ENCODE measurements around the gene NF1.
"Not testable (repeated sequence)": the region's sequence is repeated elsewhere in the genome, so short reads cannot be mapped to it uniquely, and the experiment has no call there.

Gene NF1

DNA sequence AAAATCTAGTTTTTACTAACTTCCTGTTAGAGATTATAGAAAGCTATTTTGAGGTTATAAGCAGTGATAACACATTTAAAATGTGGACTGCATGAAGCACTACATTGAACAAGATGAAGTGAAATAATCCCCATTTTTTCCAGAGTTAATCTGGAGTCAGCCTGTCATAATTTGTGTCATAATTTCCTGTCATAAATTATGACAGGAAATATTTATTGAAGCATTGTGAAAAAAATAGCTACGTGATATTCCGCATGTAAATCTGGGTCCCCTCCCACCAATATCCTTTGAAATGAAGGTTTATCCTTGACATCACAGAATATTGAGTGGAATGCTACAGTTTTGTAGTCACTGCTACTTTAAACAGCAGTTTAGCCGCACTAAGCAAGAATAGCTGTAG lies 162.2 kb downstream of the NF1 start:
- FAIRE-seq, result no peak

DNA sequence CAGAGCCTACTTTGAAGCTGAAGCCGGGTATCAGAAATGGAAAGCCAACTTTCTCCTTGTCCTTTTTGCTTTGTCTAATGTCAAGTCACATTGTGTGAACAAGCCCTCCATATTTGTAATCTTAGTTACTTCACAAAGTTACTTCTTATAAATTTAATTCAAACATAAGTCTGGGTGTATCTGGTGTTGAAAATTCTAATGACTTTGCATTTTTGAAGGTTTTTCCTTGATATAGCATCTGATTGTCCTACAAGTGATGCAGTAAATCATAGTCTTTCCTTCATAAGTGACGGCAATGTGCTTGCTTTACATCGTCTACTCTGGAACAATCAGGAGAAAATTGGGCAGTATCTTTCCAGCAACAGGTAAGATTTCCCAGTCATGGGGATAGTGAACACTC lies 165.4 kb downstream of the NF1 start:
- FAIRE-seq, result no peak

DNA sequence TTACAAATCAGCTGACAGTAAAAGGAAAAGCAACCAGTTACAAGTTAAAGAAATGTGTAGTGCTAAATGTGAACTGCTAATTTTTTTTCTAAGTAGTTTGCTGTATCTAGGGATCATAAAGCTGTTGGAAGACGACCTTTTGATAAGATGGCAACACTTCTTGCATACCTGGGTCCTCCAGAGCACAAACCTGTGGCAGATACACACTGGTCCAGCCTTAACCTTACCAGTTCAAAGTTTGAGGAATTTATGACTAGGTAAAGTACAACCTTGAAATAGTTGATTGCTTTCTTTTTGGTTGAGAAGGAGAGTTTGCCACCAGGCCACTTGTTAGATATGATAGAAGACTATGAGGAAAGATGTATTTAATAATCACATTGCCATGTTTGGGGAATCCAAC lies 166.8 kb downstream of the NF1 start:
- FAIRE-seq, result no peak

DNA sequence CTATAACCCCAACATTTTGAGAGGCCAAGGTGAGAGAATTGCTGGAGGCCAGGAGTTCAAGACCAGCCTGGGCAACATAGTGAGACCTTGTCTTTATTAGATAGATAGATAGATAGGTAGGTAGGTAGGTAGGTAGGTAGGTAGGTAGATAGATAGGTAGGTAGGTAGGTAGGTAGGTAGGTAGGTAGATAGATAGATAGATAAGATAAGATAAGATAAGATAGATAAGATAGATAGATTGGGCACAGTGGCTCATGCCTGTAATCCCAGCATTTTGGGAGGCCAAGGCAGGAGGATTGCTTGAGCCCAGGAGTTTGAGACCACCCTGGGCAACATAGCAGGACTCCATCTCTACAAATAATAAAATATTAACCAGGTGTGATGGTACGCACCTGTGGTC lies 168.1 kb downstream of the NF1 start:
- not testable (repeated sequence) for FAIRE-seq

DNA sequence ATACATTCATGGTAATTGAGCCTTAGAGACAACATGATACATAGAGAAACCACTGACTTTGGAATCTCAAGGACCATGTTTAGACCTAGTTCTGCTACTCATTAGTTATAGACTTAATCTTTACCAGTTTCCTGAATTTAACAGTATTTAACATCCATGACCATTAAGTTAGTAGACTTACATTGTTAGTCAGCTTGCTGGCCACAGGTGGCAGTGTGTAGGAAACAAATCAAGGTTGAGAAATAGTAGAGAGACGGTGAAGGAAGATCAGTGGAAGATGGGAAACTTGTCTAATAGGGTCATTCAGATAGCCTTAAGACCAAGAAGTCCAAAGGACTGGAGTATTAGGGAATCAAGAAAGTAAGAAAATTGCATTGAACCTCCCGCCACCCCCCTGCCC lies 171.3 kb downstream of the NF1 start:
- FAIRE-seq, result no peak

DNA sequence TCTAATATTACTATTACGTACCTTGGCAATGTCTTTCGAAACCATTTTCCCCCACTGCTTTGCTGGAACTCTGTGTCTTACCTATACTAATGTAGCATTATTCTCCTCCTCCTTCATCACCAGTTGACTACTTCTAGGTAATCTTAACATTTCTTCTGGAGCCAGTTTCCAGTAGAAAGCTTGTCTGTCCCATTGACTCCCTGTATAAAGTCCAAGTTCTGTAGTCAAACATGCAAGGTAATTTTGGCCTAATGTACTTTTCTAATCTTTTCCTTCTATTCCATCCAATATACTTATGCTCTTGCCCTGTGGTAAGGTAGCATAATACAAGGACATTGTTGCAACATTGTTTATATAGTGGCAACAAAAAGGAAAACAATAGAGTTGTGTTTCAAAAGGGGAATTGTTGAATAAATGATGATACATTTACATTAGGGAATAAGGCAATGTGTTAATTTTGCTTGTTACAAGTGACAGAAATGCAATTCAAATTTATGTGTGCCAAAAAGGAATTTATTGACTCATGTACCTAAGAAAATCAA lies 174.3 kb downstream of the NF1 start:
- FAIRE-seq, result peak; percentile 36

DNA sequence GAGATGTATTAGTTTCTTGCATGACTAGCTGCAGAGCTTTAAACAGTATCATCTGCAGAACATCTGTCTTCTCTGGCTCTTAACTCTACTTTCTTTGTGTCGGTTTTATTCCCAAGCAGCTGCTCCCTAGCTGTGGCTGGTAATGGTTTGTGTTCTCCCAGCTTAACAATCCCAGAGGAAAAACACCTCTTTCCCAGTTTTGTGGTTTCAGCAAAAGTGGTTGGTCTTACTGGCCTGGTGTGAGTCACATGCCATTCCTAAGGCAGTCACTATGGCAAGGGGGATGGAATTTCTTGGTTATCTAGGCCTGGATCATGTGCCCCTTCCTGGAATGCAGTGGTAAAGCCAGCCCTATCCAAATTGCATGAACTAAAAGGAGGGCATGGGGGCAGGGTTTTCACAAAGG lies 174.8 kb downstream of the NF1 start:
- FAIRE-seq, result no peak

DNA sequence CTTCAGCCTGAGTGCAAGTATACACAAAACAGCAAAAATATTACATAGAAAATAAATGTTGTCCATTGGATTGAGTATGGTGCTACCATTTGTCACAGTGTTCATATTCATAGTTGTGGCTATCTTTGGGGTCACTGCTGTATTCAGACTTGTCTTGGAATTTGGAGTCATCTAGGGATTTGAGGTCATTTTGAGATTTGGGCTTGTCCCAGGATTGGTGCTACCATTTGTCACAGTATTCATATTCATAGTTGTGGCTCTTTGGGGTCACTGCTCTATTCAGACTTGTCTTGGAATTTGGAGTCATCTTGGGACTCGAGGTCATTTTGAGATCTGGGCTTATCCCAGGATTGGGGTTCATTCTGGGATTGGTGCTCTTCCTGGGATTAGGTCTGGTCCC lies 177.5 kb downstream of the NF1 start:
- FAIRE-seq, result no peak

DNA sequence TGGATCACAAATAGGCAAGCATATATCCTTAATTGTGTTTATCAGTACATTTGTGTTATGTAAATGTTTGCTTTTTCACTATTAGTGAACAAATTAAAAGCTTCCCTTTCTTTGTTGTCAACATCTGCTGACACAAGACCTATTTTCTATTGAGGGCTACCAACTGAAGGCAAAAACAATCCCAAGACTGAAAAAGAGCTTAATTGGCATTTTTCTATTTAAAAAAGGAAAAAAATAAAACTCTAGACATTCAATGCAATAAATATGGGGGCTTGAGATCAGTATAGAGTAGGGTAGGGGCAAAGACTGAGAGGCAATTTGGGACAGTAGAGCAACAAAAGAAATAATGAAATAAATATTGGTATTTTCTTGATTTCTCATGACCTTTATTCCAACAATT lies 178.0 kb downstream of the NF1 start:
- FAIRE-seq, result peak; percentile 5

DNA sequence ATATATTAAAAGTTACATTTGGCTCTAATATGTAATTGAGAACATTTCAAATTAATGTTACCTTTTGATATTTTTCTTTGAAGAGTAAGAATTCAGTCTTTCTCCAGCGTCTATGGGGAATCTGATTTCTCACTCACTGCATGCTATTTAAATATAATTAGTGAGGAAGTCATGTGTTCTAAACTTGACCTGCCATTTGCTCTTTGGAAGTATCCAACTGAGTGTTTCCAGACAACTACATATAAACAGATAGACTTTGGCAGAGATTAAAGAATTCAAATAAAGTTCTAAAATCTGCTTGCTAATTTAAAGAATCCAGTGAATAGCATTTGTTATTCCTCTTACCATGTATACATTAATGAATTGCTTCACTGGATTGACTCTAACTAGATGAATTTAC lies 178.7 kb downstream of the NF1 start:
- FAIRE-seq, result peak; percentile 66

DNA sequence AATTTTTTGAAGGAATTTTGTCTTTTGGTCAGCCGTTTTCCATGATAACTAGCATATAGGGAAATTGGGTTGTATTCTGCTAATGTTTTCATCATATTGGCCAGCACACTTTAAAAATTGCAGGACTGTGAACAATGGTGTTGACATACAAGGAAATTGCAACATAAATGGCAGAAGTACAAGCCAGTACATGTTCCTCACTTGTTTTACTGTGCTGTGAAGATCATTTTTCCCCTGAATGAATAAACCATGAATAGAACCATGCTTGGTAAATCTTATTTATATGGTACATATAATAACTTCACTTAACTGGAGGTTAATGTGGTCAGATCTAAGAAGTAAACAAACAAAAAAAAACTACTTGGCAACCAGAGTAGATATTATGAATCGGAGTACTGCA lies 179.5 kb downstream of the NF1 start:
- peak; percentile 61 for FAIRE-seq

DNA sequence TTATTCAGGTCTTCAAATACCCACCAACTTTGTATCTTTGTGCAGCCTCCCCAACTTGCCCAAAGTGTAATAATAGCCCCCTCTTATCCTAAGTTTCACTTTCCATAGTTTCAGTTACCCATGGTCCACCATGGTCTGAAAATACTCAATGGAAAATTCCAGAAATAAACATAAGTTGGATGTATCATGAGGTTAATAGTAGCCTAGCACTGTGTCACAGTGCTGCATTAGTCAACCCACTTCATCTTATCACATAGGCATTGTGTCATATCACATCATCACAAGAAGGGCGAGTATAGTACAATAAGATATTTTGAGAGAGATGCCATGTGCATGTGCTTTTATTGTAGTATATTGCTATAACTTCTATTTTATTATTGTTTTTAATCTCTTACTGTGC lies 180.3 kb downstream of the NF1 start:
- FAIRE-seq, result no peak

DNA sequence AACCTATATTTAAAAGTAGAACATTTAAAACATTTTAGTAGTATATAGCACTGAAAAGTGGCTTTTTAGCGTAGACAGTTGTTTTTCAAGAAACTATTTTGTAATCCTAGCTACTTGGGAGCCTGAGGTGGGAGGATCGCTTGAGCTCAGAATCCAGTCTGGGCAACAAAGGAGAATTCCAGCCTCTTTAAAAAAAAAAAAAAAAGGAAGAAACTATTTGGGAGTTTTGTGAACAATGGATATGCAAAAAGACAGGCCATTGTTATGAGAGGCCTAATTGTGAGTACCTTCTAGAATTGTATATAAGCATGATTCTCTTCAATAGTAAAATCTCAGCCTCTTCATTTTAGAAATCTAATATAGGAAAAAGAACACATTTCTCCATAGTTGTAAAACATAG lies 184.6 kb downstream of the NF1 start:
- no peak for FAIRE-seq

DNA sequence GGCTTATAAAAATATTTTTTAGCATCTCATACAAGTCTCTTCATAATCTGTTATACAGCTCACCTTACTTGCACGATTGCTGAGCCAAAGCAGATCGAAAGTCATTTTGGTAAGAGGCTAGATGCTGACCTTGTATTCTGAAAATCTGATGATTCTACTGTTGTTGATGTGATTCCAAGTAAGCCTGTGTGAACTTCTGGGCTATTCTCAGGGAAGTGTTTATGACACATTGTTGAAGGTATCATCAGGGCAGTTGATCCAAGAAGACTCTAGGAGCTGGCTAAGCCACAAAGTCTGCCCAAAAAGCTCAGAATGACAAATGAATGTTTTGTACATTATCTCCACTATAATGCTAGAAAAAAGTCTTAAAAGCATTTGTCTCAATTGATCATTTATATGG lies 186.3 kb downstream of the NF1 start:
- no peak for FAIRE-seq

DNA sequence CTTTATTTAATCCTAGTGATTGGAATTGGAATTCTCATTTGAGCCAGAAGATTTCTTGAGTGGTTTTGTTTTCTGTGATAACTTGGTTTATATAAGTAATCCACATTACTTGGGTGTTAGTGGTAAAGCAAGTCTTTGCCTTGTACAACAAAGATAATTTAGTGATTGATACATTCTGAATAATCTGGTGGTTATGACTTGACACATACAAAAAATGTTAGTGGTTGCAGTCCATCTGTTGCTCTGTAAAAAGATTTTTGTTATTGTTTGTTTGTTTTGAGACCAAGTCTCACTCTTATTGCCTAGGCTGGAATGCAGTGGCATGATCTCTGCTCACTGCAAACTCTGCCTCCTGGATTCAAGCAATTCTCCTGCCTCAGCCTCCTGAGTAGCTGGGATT lies 189.1 kb downstream of the NF1 start:
- FAIRE-seq, result no peak

DNA sequence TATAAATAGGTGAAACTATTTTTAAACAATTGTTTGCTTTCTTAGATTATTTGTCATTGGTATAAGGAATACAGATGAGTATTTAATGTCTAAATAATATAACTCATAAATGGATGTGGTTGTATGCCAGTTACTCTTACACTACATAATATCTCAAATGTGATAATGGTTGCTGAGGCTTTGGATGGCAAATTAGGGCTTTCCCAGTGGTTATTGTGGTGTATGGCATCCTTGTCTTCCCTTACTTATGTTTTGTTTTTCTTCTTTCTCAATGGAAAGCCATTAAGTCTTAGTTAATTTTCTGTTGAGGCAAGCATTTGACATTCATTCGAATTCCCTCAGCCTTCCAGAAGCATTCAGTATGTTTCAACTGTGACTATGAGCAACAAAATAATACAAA lies 191.8 kb downstream of the NF1 start:
- FAIRE-seq, result no peak

DNA sequence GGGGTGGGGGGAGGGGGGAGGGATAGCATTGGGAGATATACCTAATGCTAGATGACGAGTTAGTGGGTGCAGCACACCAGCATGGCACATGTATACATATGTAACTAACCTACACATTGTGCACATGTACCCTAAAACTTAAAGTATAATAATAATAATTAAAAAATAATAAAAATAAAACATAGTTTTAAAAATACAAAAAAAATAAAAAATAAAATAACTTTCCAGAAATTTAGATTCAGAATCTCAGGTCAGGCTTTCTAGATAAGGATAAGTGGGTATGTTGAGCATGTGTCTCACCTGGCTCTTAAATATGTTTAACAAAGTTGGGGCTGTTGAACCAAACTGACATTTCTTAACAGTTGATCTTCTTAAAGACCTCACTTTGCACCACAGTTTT lies 193.2 kb downstream of the NF1 start:
- not testable (repeated sequence) for FAIRE-seq

DNA sequence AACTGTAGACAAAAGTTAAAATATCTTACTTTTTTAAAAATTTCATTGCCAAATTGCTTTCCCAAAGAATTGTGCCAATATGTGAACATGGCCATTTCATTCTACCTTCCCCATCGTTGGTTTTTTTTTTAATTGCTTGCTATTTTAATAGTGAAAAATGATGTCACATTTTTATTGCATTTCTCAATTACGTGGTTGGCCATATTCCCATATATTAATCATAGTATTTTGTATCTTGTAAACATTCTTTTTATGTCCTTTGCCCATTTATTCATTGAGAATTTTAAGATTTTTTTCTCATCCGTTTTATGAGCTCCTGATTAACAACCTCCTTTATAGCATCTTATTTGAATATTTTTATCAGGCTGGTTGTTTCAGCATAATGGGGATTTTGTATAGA lies 195.0 kb downstream of the NF1 start:
- FAIRE-seq, result no peak

DNA sequence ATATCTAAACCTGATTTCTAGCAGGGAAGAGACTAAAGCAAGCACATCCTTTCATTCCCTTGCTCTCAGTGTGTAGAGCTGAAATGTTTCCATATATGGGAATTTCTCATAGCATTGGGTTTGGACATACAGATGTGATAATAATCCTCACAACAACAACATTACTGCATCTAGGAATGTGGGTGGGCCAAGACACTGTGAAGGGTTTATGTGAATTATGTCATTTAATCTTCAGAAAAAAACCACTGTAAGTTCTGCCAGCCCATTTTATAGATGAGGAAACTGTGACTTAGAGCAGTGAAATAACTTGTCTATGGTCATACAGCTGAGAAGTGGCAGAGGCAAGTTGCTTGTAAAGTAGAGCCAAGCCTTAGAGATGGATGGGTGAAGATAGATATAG lies 197.0 kb downstream of the NF1 start:
- no peak for FAIRE-seq

DNA sequence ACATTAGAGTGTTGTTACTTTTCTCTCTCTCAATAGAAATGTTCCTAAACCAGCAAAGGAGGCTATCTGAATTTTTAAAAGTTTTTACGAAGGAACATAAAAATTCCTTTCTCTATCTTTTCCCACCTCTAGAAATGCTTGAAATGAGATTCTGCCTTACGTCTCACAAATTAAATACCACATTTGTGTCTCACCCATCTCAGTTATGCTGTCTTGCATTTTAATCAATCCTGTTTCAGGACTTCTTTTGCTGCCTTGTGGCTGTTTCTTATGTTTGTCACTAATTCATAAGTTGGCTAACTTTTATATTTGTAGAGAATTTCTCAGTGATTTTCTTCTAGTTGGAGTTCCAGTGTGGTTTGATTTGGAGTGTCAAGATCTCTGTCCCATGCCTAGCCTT lies 198.8 kb downstream of the NF1 start:
- FAIRE-seq, result no peak

DNA sequence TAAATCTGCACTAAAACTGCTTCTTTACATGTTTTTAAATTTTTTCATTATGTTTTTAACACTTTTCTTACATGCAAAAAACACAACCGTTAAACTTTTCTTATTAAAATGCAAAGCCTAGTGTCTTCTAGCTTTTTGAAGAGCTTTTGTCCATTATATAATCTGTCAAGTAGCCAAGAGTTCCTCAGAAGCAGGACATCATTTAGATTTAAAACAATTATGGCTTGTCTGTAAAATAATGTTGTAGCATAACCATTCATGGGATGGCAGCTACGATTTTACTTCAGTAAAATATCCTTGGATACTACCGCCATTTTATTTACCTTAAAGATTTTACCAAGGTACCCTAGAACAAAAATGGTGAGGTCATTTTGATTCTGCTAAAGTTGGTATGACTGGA lies 199.5 kb downstream of the NF1 start:
- no peak for FAIRE-seq

DNA sequence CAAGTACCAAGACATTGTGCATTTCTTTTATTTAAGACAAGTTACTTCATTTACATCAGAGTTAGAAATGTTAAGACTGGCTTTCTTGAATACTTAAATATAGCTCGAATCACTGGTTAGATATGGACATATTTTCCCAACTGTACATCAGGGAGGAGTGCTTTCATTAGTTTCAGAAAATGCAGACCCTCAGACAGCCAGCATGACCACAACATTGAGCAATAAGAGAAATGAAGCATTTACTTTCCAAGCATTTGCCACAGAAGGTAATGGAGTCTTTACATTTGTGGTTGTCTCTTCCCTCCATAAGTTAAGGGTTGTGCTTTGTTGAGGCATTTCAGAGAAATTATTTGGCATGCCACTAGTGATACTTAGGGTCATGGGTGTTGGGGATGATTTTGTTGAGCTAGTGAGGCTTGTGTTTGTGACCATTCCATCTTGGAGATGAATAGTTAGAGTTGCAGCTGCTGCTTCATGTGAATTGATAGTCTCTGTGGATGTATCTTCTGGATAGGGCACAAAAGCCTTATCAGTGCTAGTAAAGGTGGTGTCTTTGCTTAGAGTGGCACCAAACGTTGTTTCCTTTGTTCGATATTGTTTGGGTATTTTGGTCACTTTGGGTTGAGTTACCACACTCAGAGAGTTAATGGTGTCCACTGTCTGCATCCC lies 200.2 kb downstream of the NF1 start:
- FAIRE-seq, result no peak

DNA sequence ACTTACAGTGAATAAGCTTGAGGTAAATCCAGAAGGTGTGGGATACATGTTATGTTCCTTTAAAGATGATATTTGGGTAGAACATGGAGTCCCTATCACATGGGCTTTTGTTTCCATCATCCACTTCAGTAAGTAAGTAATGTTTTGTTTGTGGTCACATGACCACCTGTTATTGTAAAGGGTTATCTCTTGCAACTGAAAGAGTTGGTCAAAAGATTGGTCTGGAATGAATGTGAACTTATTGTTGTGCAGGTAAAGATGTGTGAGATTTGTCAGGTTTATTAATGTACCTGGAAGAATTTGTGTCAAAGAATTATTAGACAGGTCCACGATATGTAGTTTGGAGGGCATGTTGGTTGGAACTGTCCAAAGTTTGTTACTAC lies 200.7 kb downstream of the NF1 start:
- FAIRE-seq, result no peak

DNA sequence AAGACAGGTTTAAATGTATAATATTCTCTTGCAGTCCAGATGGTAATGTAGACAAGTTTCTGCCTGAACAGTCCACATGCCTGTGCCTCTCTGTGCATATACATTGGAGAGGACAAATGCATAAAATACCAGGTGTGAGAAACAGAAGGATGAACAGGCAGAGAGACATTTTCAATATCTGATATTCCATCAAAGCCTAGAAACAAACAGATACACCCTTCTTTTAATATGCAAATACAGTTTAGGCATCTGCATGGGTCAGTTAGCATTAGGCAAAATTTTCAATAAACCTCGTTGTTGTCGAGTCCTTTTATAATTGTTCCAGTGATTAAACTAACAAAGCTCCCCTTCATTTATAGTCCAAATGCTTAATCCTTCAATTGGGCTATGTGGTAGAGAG lies 201.4 kb downstream of the NF1 start:
- FAIRE-seq, result no peak

DNA sequence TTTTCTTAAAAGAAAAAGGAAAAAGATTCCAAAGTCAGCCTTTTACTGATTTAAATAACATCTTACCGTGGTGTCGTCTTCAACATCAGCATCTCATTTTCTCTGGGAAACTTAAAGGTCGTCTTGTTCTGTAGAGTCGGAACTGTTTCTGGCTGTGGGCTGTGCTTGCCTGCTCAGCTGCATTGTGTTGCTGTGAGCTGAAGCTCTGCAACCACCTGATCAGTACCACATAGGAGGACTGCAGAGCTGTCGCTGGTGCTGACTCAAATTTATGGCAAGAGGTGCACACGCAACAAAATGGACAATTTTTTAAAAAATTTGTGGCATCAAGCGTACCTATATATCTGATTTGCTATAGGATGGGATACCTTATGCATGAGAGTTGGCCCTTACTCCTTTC lies 202.3 kb downstream of the NF1 start, which contains the start of gene OMG:
TSS of gene OMG (minus strand) at position 150 of the 400 bp plus-strand sequence. CDS start 908 bp downstream, outside the sequence.
- no peak for FAIRE-seq

Measured in islet of Langerhans (tissue), 1 donor.